GM23338 (cell line): ENCODE data around the gene FAM50A. TPM values are rescaled to one million over a fixed set of nuclear protein-coding genes. Genes with fewer than 3 reads are reported as not detected.

ENCODE experiments used
- ATAC-seq: fragments of 200-7000 bp; cut with Tn5 transposase; 3 replicates; pipeline ENCODE4 v1.9.1; 2020
- DNase-seq: peaks from one replicate; pipeline ENCODE4 v3.0.0-alpha.2; 2015; ENCODE audit warnings: low spot score
- H2AFZ ChIP-seq: fragments of 200-600 bp; sonication (generic); 2 replicates; pipeline ENCODE4 v1.8.0; 2016; ENCODE audit warnings: antibody characterized with exemption, mild to moderate bottlenecking, moderate library complexity
- H3F3A ChIP-seq: fragments of 200-600 bp; sonication (generic); replicated peaks from 2 replicates; pipeline ENCODE4 v1.8.0; 2017; ENCODE audit warnings: antibody characterized with exemption, mixed run types, low read depth
- H3K27ac ChIP-seq: fragments of 200-600 bp; sonication (generic); 2 replicates; pipeline ENCODE4 v1.6.1; 2016; ENCODE audit warnings: low read depth
- H3K27me3 ChIP-seq: fragments of 200-600 bp; sonication (generic); 2 replicates; pipeline ENCODE4 v1.8.0; 2016; ENCODE audit warnings: mild to moderate bottlenecking, mixed run types, moderate library complexity; ENCODE audit not compliant: insufficient read depth
- H3K36me3 ChIP-seq: fragments of 200-600 bp; sonication (generic); 2 replicates; pipeline ENCODE4 v1.8.0; 2016; ENCODE audit warnings: mild to moderate bottlenecking; ENCODE audit not compliant: insufficient read depth
- H3K4me1 ChIP-seq: fragments of 200-600 bp; sonication (generic); 2 replicates; pipeline ENCODE4 v1.8.0; 2016; ENCODE audit warnings: mild to moderate bottlenecking, moderate library complexity; ENCODE audit not compliant: insufficient read depth
- H3K4me2 ChIP-seq: fragments of 200-600 bp; sonication (generic); 2 replicates; pipeline ENCODE4 v1.7.1; 2017; ENCODE audit warnings: mixed run types
- H3K4me3 ChIP-seq: fragments of 200-600 bp; sonication (generic); 2 replicates; pipeline ENCODE4 v1.6.1; 2016; ENCODE audit warnings: mixed run types
- H3K79me2 ChIP-seq: fragments of 200-600 bp; sonication (generic); replicated peaks from 2 replicates; pipeline ENCODE4 v1.8.0; 2017; ENCODE audit warnings: mild to moderate bottlenecking; ENCODE audit not compliant: insufficient read depth
- H3K9me2 ChIP-seq: fragments of 200-600 bp; sonication (generic); 2 replicates; pipeline ENCODE4 v1.8.0; 2017; ENCODE audit not compliant: insufficient read depth
- H4K20me1 ChIP-seq: fragments of 200-600 bp; sonication (generic); replicated peaks from 2 replicates; pipeline ENCODE4 v1.8.0; 2017; ENCODE audit warnings: mild to moderate bottlenecking; ENCODE audit not compliant: insufficient read depth
- H3K27ac Mint-ChIP-seq: 2 replicates; pipeline ENCODE4 v1.8.0; 2020; ENCODE audit warnings: inconsistent platforms, mild to moderate bottlenecking, moderate library complexity, mixed read lengths
- H3K27me3 Mint-ChIP-seq: 3 replicates; pipeline ENCODE4 v1.8.0; 2022; ENCODE audit warnings: low read depth, mild to moderate bottlenecking, moderate library complexity, mixed read lengths, inconsistent platforms; ENCODE audit not compliant: insufficient read depth, poor library complexity
- H3K36me3 Mint-ChIP-seq: 3 replicates; pipeline ENCODE4 v1.8.0; 2021; ENCODE audit warnings: low read depth, mild to moderate bottlenecking, inconsistent platforms, moderate library complexity, mixed read lengths
- H3K4me1 Mint-ChIP-seq: 3 replicates; pipeline ENCODE4 v1.8.0; 2020; ENCODE audit warnings: mild to moderate bottlenecking, inconsistent platforms, mixed read lengths
- H3K4me3 Mint-ChIP-seq: 3 replicates; pipeline ENCODE4 v1.8.0; 2021; ENCODE audit warnings: moderate library complexity, mild to moderate bottlenecking, inconsistent platforms, mixed read lengths
- H3K9me3 Mint-ChIP-seq: 3 replicates; pipeline ENCODE4 v1.8.0; 2020; ENCODE audit warnings: moderate library complexity, mild to moderate bottlenecking, inconsistent platforms, mixed read lengths
- CREB1 ChIP-seq: fragments of 250-450 bp; sonication (Bioruptor Pico); IDR thresholded peaks from 2 replicates; pipeline ENCODE4 v1.5.0; 2020; ENCODE audit warnings: low read depth, mild to moderate bottlenecking, moderate library complexity
- EZH2phosphoT487 ChIP-seq: fragments of 200-600 bp; sonication (generic); IDR thresholded peaks from one replicate; pipeline ENCODE4 v1.8.1; 2018; ENCODE audit warnings: antibody characterized with exemption; ENCODE audit not compliant: unreplicated experiment
- JUNB ChIP-seq: IDR thresholded peaks from one replicate; pipeline ENCODE4 v1.6.1; 2016; ENCODE audit warnings: antibody characterized with exemption; ENCODE audit not compliant: unreplicated experiment
- NANOG ChIP-seq: IDR thresholded peaks from 2 replicates; pipeline ENCODE4 v1.6.1; 2016; ENCODE audit warnings: antibody characterized with exemption, borderline replicate concordance
- POLR2AphosphoS5 ChIP-seq: IDR thresholded peaks from 2 replicates; pipeline ENCODE4 v1.6.1; 2016; ENCODE audit warnings: antibody characterized with exemption, low read depth
- ZNF114 ChIP-seq: fragments of 250-450 bp; sonication (Bioruptor Pico); IDR thresholded peaks from 2 replicates; pipeline ENCODE4 v1.5.0; 2020; ENCODE audit warnings: mild to moderate bottlenecking, moderate library complexity
- ZNF331 ChIP-seq: fragments of 250-450 bp; sonication (Bioruptor Pico); IDR thresholded peaks from 2 replicates; pipeline ENCODE4 v1.5.0; 2020; ENCODE audit warnings: low read depth, mild to moderate bottlenecking, moderate library complexity
- polyA plus RNA-seq: library from polyadenylated mRNA; unstranded; fragments of >200 nt; fragmentation: Nextera tagmentation; extraction: Ambion mirVana; gene quantifications from 2 replicates; pipeline ENCODE4 v1.2.1, GENCODE V29; 2016
- total RNA-seq: library from RNA; depleted of rRNA; stranded (reverse); fragments of >200 nt; shearing (Covaris generic); gene quantifications from 2 replicates; pipeline ENCODE4 v1.2.3, GENCODE V29; 2014
- TF ChIP-seq, protein P1 (sequence below), 2 experiments: fragments of 200-600 bp in 1 of 2; sonication (generic) in 1 of 2; conservative IDR thresholded peaks; 2 replicates each; pipeline versions ENCODE4 v1.5.1 to v1.6.1; 2016 to 2017; ENCODE audit warnings: antibody characterized with exemption in 2 of 2, low read depth in 2 of 2, mild to moderate bottlenecking in 2 of 2, moderate library complexity in 1 of 2
- TF ChIP-seq, protein P2 (sequence below): fragments of 250-450 bp; sonication (Bioruptor Pico); IDR thresholded peaks from 2 replicates; pipeline ENCODE4 v1.5.0; 2020; ENCODE audit warnings: mild to moderate bottlenecking, moderate library complexity
- TF ChIP-seq, protein P3 (sequence below): IDR thresholded peaks from one replicate; pipeline ENCODE4 v1.6.1; 2018; ENCODE audit warnings: antibody characterized with exemption; ENCODE audit not compliant: unreplicated experiment

Gene FAM50A
- total and polyA plus RNA-seq, 2 experiments from 2014 or later = 23.9 to 77.6 TPM

DNA sequence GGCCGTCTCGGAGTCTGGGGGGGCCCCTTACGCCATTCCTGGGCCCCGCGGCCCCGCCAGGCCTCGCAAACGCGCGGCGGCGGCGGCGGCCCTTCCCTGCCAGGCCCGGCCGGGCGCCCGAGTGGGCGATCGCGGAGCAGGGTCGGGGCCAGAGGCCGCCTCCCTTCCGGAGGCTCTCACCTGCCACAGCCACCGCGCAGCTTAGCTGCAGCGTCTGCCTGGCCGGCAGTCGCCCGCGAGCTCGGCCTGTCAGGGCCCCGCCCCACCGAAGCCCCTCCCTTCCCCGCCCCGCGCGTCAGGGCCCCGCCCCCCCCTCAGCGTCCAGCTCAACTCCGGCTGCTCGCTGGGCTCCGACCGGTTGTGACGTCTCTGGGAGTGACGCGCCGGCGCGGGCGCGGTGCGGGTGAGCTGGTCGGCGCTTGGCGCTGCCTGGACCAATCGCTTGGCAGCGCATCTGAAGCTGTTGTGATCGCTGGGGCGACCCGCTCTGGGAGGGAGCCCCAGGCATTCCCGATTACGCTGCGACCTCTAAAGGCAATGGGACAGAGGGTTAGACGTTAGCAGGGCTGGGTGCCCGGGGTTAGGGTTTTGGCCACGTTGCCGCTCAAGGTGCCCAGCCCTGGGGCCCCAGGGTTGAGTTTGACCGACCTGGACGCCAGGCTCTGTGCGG is 46.6 kb downstream of the FAM50A start, which contains the start of gene SLC10A3:
TSS of gene SLC10A3 (minus strand) at position 216 of the 670 bp plus-strand sequence. CDS start 1,689 bp downstream, outside the sequence.
- H3K4me1 Mint-ChIP-seq = peaks cover 3% of the 10 kb centered on the region; the same call in 2 of the 3 replicates
- Histone ChIP-seq H2AFZ (no peak within 1 kb of the TSS; the same call in 1 of the 2 replicates), H3K9me2 (no peaks in the 10 kb centered on the region), H3K79me2 (no peaks in the 10 kb centered on the region), H3K4me1 (no peaks in the 10 kb centered on the region), H3F3A (no peaks in the 10 kb centered on the region), H3K4me2 (peak within 1 kb of the TSS; percentile 79), H3K27ac (peak within 1 kb of the TSS; percentile 90; the same call in 1 of the 2 replicates), H3K36me3 (no peaks in the 10 kb centered on the region), H4K20me1 (no peaks in the 10 kb centered on the region), H3K4me3 (peak within 1 kb of the TSS; percentile 59), H3K27me3 (no peaks in the 10 kb centered on the region)
- peak within 1 kb of the TSS; percentile 97 for H3K27ac Mint-ChIP-seq
- no peaks in the 10 kb centered on the region; the same call in 2 of the 3 replicates for H3K36me3 Mint-ChIP-seq
- peaks cover 16% of the 10 kb centered on the region for H3K27me3 Mint-ChIP-seq
- no peaks in the 10 kb centered on the region for H3K9me3 Mint-ChIP-seq
- peak within 1 kb of the TSS; percentile 79 for H3K4me3 Mint-ChIP-seq
- peak; percentile 89 for ATAC-seq
- DNase-seq = peak; percentile 89
- no peak for TF ChIP-seq ZNF331 (CRISPR knock-in tag)
- TF ChIP-seq, protein P1, sequence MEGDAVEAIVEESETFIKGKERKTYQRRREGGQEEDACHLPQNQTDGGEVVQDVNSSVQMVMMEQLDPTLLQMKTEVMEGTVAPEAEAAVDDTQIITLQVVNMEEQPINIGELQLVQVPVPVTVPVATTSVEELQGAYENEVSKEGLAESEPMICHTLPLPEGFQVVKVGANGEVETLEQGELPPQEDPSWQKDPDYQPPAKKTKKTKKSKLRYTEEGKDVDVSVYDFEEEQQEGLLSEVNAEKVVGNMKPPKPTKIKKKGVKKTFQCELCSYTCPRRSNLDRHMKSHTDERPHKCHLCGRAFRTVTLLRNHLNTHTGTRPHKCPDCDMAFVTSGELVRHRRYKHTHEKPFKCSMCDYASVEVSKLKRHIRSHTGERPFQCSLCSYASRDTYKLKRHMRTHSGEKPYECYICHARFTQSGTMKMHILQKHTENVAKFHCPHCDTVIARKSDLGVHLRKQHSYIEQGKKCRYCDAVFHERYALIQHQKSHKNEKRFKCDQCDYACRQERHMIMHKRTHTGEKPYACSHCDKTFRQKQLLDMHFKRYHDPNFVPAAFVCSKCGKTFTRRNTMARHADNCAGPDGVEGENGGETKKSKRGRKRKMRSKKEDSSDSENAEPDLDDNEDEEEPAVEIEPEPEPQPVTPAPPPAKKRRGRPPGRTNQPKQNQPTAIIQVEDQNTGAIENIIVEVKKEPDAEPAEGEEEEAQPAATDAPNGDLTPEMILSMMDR (conservative IDR thresholded peaks at IDR 0.05; ENCODE audit: low read depth in 2 of 2) = peak in 1 of 2 experiments; percentile 45; a peak in 2 of 4 replicates
- peak; percentile 82 for TF ChIP-seq CREB1 (CRISPR knock-in tag)
- peak; percentile 57 for TF ChIP-seq POLR2AphosphoS5

DNA sequence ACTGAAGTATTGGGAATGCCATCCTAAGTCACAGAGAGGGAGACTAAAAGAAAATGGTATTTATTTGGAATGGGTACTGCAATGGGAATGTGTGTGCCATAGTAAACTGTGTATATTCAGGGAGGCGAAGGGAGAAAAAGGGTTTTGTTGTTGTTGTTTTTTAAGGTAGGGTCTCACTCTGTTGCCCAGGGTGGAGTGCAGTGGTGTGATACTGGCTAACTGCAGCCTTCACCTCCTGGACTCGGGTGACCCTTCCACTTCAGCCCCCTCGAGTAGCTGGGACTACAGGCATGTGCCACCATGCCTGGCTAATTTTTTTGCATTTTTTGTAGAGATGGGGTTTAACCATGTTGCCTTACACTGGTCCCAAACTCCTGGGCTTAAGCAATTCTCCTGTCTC is 50.8 kb downstream of the FAM50A start:
- H3K27me3 Mint-ChIP-seq = peaks cover 7% of the 10 kb centered on the region
- Histone ChIP-seq H3K4me1 (no peaks in the 10 kb centered on the region), H3K4me3 (no peak overlapping the region), H2AFZ (no peak overlapping the region), H3K27ac (no peak overlapping the region), H3K4me2 (no peak overlapping the region), H3K36me3 (no peaks in the 10 kb centered on the region), H3K79me2 (no peaks in the 10 kb centered on the region), H3F3A (no peaks in the 10 kb centered on the region), H3K9me2 (no peaks in the 10 kb centered on the region), H4K20me1 (no peaks in the 10 kb centered on the region), H3K27me3 (no peaks in the 10 kb centered on the region)
- ATAC-seq = no peak
- H3K9me3 Mint-ChIP-seq = no peaks in the 10 kb centered on the region
- DNase-seq = no peak
- peaks cover 1% of the 10 kb centered on the region; the same call in 2 of the 3 replicates for H3K4me1 Mint-ChIP-seq
- no peak overlapping the region for H3K4me3 Mint-ChIP-seq
- H3K27ac Mint-ChIP-seq = no peak overlapping the region
- no peaks in the 10 kb centered on the region for H3K36me3 Mint-ChIP-seq
- TF ChIP-seq, protein P2, sequence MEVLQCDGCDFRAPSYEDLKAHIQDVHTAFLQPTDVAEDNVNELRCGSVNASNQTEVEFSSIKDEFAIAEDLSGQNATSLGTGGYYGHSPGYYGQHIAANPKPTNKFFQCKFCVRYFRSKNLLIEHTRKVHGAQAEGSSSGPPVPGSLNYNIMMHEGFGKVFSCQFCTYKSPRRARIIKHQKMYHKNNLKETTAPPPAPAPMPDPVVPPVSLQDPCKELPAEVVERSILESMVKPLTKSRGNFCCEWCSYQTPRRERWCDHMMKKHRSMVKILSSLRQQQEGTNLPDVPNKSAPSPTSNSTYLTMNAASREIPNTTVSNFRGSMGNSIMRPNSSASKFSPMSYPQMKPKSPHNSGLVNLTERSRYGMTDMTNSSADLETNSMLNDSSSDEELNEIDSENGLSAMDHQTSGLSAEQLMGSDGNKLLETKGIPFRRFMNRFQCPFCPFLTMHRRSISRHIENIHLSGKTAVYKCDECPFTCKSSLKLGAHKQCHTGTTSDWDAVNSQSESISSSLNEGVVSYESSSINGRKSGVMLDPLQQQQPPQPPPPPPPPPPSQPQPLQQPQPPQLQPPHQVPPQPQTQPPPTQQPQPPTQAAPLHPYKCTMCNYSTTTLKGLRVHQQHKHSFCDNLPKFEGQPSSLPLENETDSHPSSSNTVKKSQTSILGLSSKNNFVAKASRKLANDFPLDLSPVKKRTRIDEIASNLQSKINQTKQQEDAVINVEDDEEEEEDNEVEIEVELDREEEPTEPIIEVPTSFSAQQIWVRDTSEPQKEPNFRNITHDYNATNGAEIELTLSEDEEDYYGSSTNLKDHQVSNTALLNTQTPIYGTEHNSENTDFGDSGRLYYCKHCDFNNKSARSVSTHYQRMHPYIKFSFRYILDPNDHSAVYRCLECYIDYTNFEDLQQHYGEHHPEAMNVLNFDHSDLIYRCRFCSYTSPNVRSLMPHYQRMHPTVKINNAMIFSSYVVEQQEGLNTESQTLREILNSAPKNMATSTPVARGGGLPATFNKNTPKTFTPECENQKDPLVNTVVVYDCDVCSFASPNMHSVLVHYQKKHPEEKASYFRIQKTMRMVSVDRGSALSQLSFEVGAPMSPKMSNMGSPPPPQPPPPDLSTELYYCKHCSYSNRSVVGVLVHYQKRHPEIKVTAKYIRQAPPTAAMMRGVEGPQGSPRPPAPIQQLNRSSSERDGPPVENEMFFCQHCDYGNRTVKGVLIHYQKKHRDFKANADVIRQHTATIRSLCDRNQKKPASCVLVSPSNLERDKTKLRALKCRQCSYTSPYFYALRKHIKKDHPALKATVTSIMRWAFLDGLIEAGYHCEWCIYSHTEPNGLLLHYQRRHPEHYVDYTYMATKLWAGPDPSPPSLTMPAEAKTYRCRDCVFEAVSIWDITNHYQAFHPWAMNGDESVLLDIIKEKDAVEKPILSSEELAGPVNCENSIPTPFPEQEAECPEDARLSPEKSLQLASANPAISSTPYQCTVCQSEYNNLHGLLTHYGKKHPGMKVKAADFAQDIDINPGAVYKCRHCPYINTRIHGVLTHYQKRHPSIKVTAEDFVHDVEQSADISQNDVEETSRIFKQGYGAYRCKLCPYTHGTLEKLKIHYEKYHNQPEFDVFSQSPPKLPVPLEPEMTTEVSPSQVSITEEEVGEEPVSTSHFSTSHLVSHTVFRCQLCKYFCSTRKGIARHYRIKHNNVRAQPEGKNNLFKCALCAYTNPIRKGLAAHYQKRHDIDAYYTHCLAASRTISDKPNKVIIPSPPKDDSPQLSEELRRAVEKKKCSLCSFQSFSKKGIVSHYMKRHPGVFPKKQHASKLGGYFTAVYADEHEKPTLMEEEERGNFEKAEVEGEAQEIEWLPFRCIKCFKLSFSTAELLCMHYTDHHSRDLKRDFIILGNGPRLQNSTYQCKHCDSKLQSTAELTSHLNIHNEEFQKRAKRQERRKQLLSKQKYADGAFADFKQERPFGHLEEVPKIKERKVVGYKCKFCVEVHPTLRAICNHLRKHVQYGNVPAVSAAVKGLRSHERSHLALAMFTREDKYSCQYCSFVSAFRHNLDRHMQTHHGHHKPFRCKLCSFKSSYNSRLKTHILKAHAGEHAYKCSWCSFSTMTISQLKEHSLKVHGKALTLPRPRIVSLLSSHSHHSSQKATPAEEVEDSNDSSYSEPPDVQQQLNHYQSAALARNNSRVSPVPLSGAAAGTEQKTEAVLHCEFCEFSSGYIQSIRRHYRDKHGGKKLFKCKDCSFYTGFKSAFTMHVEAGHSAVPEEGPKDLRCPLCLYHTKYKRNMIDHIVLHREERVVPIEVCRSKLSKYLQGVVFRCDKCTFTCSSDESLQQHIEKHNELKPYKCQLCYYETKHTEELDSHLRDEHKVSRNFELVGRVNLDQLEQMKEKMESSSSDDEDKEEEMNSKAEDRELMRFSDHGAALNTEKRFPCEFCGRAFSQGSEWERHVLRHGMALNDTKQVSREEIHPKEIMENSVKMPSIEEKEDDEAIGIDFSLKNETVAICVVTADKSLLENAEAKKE (CRISPR knock-in tag) = no peak
- TF ChIP-seq EZH2phosphoT487 = no peak
- no peak for TF ChIP-seq NANOG
- TF ChIP-seq ZNF114 (CRISPR knock-in tag) = no peak
- TF ChIP-seq JUNB = no peak
- TF ChIP-seq, protein P3, sequence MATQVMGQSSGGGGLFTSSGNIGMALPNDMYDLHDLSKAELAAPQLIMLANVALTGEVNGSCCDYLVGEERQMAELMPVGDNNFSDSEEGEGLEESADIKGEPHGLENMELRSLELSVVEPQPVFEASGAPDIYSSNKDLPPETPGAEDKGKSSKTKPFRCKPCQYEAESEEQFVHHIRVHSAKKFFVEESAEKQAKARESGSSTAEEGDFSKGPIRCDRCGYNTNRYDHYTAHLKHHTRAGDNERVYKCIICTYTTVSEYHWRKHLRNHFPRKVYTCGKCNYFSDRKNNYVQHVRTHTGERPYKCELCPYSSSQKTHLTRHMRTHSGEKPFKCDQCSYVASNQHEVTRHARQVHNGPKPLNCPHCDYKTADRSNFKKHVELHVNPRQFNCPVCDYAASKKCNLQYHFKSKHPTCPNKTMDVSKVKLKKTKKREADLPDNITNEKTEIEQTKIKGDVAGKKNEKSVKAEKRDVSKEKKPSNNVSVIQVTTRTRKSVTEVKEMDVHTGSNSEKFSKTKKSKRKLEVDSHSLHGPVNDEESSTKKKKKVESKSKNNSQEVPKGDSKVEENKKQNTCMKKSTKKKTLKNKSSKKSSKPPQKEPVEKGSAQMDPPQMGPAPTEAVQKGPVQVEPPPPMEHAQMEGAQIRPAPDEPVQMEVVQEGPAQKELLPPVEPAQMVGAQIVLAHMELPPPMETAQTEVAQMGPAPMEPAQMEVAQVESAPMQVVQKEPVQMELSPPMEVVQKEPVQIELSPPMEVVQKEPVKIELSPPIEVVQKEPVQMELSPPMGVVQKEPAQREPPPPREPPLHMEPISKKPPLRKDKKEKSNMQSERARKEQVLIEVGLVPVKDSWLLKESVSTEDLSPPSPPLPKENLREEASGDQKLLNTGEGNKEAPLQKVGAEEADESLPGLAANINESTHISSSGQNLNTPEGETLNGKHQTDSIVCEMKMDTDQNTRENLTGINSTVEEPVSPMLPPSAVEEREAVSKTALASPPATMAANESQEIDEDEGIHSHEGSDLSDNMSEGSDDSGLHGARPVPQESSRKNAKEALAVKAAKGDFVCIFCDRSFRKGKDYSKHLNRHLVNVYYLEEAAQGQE = no peak
